ENCODE results near the gene RUSF1. TPM values are rescaled to one million over a fixed set of nuclear protein-coding genes. Genes with fewer than 3 reads are reported as not detected.

The RUSF1 gene
- total and polyA plus RNA-seq, 7 donors, result 6.9 to 16.2 (median 10.8) TPM

GRCh38 chr16:31466381-31466841 lies 41.8 kb downstream of the RUSF1 start:
- ATAC-seq (peak in 1 of 4 donors; percentile 6), DNase-seq (peak in 1 of 2 donors; percentile 44)
- Histone ChIP-seq H3K27me3 (ENCODE audit: insufficient read depth in 3 of 3, low read length in 2 of 3) (no peaks in the 10 kb centered on the region), H3K4me3 (no peak overlapping the region), H3K9me3 (no peaks in the 10 kb centered on the region), H3K4me1 (peaks cover 5% of the 10 kb centered on the region), H3K27ac (no peak overlapping the region), H3K36me3 (ENCODE audit: insufficient read depth in 1 of 2, low read depth in 1 of 2) (peaks cover 6 to 60% of the 10 kb centered on the region in 2 donors)
- intact Hi-C loops (cut with DNase I), result loop anchor here in 1 of 2 donors (10.0 kb wide), 2 partner anchors 238 to 398 kb away; no protein-coding TSS in a partner anchor
- TF ChIP-seq CTCF (IDR thresholded peaks at IDR 0.05), result no peak
- 93 to 96% (median 94%) methylated on average over 16 to 18 of the region's 18 CpGs for WGBS, 3 donors

- 91 to 93% (median 92%) methylated on average over 17 to 20 of the region's 20 CpGs for WGBS, 3 donors
- Histone ChIP-seq H3K27me3 (ENCODE audit: insufficient read depth in 3 of 3, low read length in 2 of 3) (no peaks in the 10 kb centered on the region), H3K27ac (no peak overlapping the region), H3K4me3 (no peak overlapping the region), H3K4me1 (peaks cover 6% of the 10 kb centered on the region), H3K36me3 (ENCODE audit: insufficient read depth in 1 of 2, low read depth in 1 of 2) (peaks cover 6 to 66% of the 10 kb centered on the region in 2 donors), H3K9me3 (no peaks in the 10 kb centered on the region)
- no peak for ATAC-seq
- peak in 1 of 2 donors; percentile 48 for DNase-seq
- no peak for TF ChIP-seq CTCF (IDR thresholded peaks at IDR 0.05)
- intact Hi-C loops (cut with DNase I), result loop anchor here in 1 of 2 donors (10.0 kb wide), 2 partner anchors 239 to 399 kb away; no protein-coding TSS in a partner anchor
Measured at GRCh38 chr16:31465788-31466370, 42.3 kb downstream of the RUSF1 start.

- no peak for TF ChIP-seq CTCF (IDR thresholded peaks at IDR 0.05)
- intact Hi-C loops (cut with DNase I), result loop anchor here in 1 of 2 donors (10.0 kb wide), 2 partner anchors 240 to 400 kb away; no protein-coding TSS in a partner anchor
- H3K27me3 ChIP-seq (ENCODE audit: insufficient read depth in 3 of 3, low read length in 2 of 3), result no peaks in the 10 kb centered on the region
- no peaks in the 10 kb centered on the region for H3K9me3 ChIP-seq
- H3K27ac ChIP-seq, result no peak overlapping the region
- ATAC-seq (no peak), DNase-seq (peak in 1 of 2 donors; percentile 37)
- 91 to 95% (median 94%) methylated on average over 13 to 17 of the region's 17 CpGs for WGBS, 3 donors
- H3K4me3 ChIP-seq, result no peak overlapping the region
- H3K4me1 ChIP-seq, result peaks cover 15% of the 10 kb centered on the region
- peaks cover 6 to 68% of the 10 kb centered on the region in 2 donors for H3K36me3 ChIP-seq (ENCODE audit: insufficient read depth in 1 of 2, low read depth in 1 of 2)
Measured at GRCh38 chr16:31464781-31465260, 43.4 kb downstream of the RUSF1 start.

GRCh38 chr16:31464348-31464769 lies 43.8 kb downstream of the RUSF1 start:
- H3K9me3 ChIP-seq, result no peaks in the 10 kb centered on the region
- H3K4me3 ChIP-seq, result no peak overlapping the region
- H3K27me3 ChIP-seq (ENCODE audit: insufficient read depth in 3 of 3, low read length in 2 of 3), result no peaks in the 10 kb centered on the region
- H3K36me3 ChIP-seq (ENCODE audit: insufficient read depth in 1 of 2, low read depth in 1 of 2), result peaks cover 6 to 68% of the 10 kb centered on the region in 2 donors
- intact Hi-C loops (cut with DNase I), result loop anchor here in 1 of 2 donors (10.0 kb wide), 2 partner anchors 240 to 400 kb away; no protein-coding TSS in a partner anchor
- DNase-seq (no peak), ATAC-seq (no peak)
- no peak overlapping the region for H3K27ac ChIP-seq
- TF ChIP-seq CTCF (IDR thresholded peaks at IDR 0.05), result no peak
- H3K4me1 ChIP-seq, result peaks cover 15% of the 10 kb centered on the region
- 94 to 95% (median 95%) methylated on average over 33 to 36 of the region's 36 CpGs for WGBS, 3 donors

Measured in psoas muscle (tissue), 8 donors.